Esophagus muscularis mucosa (tissue), 4 donors: ENCODE measurements around the gene AOAH.

ENCODE experiments used
- CTCF ChIP-seq, 3 experiments: fragments of 200-600 bp in 2 of 3; fragments of 450-650 bp in 1 of 3; sonication (generic) in 2 of 3; IDR thresholded peaks; one replicate each; pipeline ENCODE4 v1.5.1; 2017 to 2019; ENCODE audit warnings: antibody characterized with exemption in 3 of 3, mild to moderate bottlenecking in 2 of 3, moderate library complexity in 1 of 3
- EP300 ChIP-seq: sonication (generic); formaldehyde crosslinking; IDR thresholded peaks from one replicate; pipeline ENCODE4 v1.6.1; 2017; ENCODE audit warnings: antibody characterized with exemption
- POLR2A ChIP-seq: fragments of 450-650 bp; IDR thresholded peaks from one replicate; pipeline ENCODE4 v1.6.1; 2017; ENCODE audit warnings: antibody characterized with exemption, moderate library complexity, mild to moderate bottlenecking, low read depth

DNA sequence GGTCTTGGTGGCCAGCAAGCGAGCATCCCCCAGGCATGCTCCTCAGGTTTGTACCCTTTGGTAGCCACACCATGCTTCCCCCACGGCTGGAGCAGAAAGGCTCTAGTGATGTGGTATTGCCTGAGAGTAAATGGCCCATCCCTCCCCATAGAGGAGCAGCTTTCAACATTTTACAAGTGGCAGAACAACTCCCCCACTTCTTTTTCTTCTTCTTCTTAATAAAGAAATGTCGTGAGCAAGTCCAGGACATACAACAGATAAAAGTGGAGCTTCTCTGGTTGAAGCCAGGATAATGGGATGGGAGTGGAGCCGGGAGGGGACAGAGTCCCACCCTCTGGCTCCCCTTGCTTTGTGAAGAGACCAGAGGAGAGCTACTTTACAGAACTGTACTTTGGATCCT is 203.2 kb downstream of the AOAH start:
- no peak for TF ChIP-seq CTCF (IDR thresholded peaks at IDR 0.05)
- no peak for TF ChIP-seq EP300
- TF ChIP-seq POLR2A: no peak
